Measurements from ENCODE around the gene CFAP69. TPM values are rescaled to one million over a fixed set of nuclear protein-coding genes. Genes with fewer than 3 reads are reported as not detected.
A peak's percentile ranks its signal among the peaks of the same experiment; 100 is the strongest.

The CFAP69 gene
- total and polyA plus RNA-seq, 2 of the 8 experiments (the other 6 are each of a cell fraction or from before 2014, with no cell fraction given): 1.00 to 3.8 TPM

DNA sequence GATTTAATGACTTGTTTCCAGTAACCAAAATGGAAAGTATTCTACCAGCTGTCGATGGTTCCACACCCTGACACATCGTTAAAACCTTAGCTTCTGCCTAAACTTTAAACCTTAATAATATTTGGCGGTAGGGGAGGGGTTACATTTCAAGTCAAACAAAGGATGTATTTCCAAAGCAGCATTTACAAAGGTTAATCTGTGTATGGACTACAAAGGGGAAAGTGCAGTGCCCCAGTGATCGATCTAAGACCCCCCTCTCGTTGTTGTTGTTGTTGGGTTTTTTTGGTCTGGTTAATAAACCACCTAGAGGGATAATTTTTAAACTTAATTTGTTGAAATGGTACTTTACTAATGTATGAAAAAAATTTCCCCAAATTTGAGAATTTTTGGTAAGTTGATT is 34.5 kb upstream of the CFAP69 start:
- Histone ChIP-seq H2BK12ac (ENCODE audit: low read depth, low read length) (no peak overlapping the region), H4K91ac (replicated peaks; ENCODE audit: insufficient read length, low read length) (no peak overlapping the region), H3K9me3 (ENCODE audit: insufficient read depth in 2 of 2, low read depth in 1 of 2, low read length in 1 of 2) (no peaks in the 10 kb centered on the region), H2BK20ac (ENCODE audit: low read length) (no peak overlapping the region), H3K4me1 (replicated peaks in 1 of 4; ENCODE audit: control insufficient read depth in 3 of 4, insufficient read depth in 4 of 4, low read length in 3 of 4) (peaks cover 2 to 10% (median 8%) of the 10 kb centered on the region in 4 experiments; a peak in 6 of 7 replicates), H3K36me3 (ENCODE audit: control insufficient read depth in 2 of 4, insufficient read depth in 4 of 4, low read length in 3 of 4) (no peaks in the 10 kb centered on the region), H3K79me1 (ENCODE audit: low read depth, low read length) (no peaks in the 10 kb centered on the region), H2BK5ac (ENCODE audit: low read depth, low read length) (no peak overlapping the region), H3K56ac (replicated peaks; ENCODE audit: insufficient read length, low read depth, low read length) (no peak overlapping the region), H3K27me3 (replicated peaks in 1 of 4; ENCODE audit: control insufficient read depth in 3 of 4, extremely low read depth in 1 of 4, insufficient read depth in 3 of 4, low read length in 3 of 4) (no peaks in the 10 kb centered on the region), H2AFZ (ENCODE audit: low read length) (peak overlapping the region; percentile 83; the same call in 1 of the 2 replicates), H3K9ac (replicated peaks in 1 of 4; ENCODE audit: extremely low read depth in 1 of 4, low read depth in 3 of 4, low read length in 3 of 4) (no peak overlapping the region; a peak in 2 of 7 replicates), H2BK120ac (replicated peaks; ENCODE audit: low read depth, low read length) (no peak overlapping the region), H3K14ac (ENCODE audit: insufficient read length) (no peak overlapping the region), H4K20me1 (replicated peaks in 1 of 2; ENCODE audit: control insufficient read depth in 1 of 2, insufficient read depth in 2 of 2, low read length in 2 of 2) (no peaks in the 10 kb centered on the region), H3K18ac (ENCODE audit: extremely low read depth, low read length) (no peak overlapping the region), H3K4me3 (ENCODE audit: extremely low read depth in 1 of 4, insufficient read depth in 2 of 4, low read depth in 3 of 4, low read length in 4 of 4) (peak overlapping the region; percentile 80 to 98 (median 88); a peak in 7 of 8 replicates), H4K5ac (ENCODE audit: insufficient read length, low read depth, low read length) (no peak overlapping the region), H3K4ac (replicated peaks; ENCODE audit: insufficient read length, low read depth, low read length) (no peak overlapping the region), H3K23ac (ENCODE audit: insufficient read length) (no peak overlapping the region), H2AK5ac (ENCODE audit: low read depth, low read length) (no peak overlapping the region), H3K79me2 (ENCODE audit: control insufficient read depth in 1 of 2, insufficient read depth in 2 of 2, low read length in 2 of 2) (peaks cover 0 to 33% of the 10 kb centered on the region in 2 experiments; a peak in 3 of 4 replicates), H3K4me2 (ENCODE audit: insufficient read depth in 1 of 2, low read depth in 2 of 2, low read length in 2 of 2) (peak overlapping the region; percentile 97 to 98), H3K23me2 (ENCODE audit: low read depth, low read length) (peaks cover 13% of the 10 kb centered on the region), H4K8ac (ENCODE audit: extremely low read depth, insufficient read depth, low read length) (no peak overlapping the region), H2BK15ac (ENCODE audit: low read length) (no peak overlapping the region), H3K27ac (ENCODE audit: low read depth, low read length) (no peak overlapping the region)
- ChIA-PET CTCF (ENCODE audit: partially characterized antibody) (interaction anchor here (0.6 to 1.5 kb wide), 4 partner anchors 13 to 266 kb away, joined by 3 to 6 read pairs (median 3); no protein-coding TSS in a partner anchor), POLR2A (ENCODE audit: partially characterized antibody) (interaction anchor here (1.1 to 5.4 kb wide), 4 partner anchors 14 to 239 kb away, joined by 3 to 48 read pairs (median 6); no protein-coding TSS in a partner anchor)
- FAIRE-seq: no peak
- 40% methylated on average over 5 of the region's 5 CpGs; no CpG with 5 or more reads in 1 of the 2 experiments for WGBS, 2 experiments (ENCODE audit: extremely low coverage in 1 of 2, insufficient coverage in 1 of 2, insufficient read length in 1 of 2, insufficient replicate concordance in 2 of 2, low coverage in 1 of 2, low lambda C conversion rate in 2 of 2, missing lambda C conversion rate in 1 of 2)
- DNase-seq (ENCODE audit: low read depth in 1 of 2, low spot score in 2 of 2): no peak
- TF ChIP-seq MAFK (IDR thresholded peaks at IDR 0.05; ENCODE audit: low read depth, low read length) (no peak), RAD21 (IDR thresholded peaks at IDR 0.05 in 1 of 2, conservative IDR thresholded peaks at IDR 0.05 in 1 of 2; ENCODE audit: low read depth in 2 of 2, low read length in 2 of 2) (no peak), CBX8 (IDR thresholded peaks at IDR 0.05; ENCODE audit: borderline replicate concordance, low read depth, low read length) (no peak), ASH2L (IDR thresholded peaks at IDR 0.05; ENCODE audit: low read length) (no peak), SP2 (IDR thresholded peaks at IDR 0.05; ENCODE audit: low read length) (no peak), SRF (IDR thresholded peaks at IDR 0.05; ENCODE audit: low read depth, low read length) (no peak), TBP (IDR thresholded peaks at IDR 0.05; ENCODE audit: low read depth, low read length) (no peak), RFX5 (IDR thresholded peaks at IDR 0.05; ENCODE audit: borderline replicate concordance, low read depth, low read length) (no peak), TAF7 (optimal IDR thresholded peaks at IDR 0.05; ENCODE audit: borderline replicate concordance, low read depth, low read length) (no peak)
- TF ChIP-seq, protein P1, sequence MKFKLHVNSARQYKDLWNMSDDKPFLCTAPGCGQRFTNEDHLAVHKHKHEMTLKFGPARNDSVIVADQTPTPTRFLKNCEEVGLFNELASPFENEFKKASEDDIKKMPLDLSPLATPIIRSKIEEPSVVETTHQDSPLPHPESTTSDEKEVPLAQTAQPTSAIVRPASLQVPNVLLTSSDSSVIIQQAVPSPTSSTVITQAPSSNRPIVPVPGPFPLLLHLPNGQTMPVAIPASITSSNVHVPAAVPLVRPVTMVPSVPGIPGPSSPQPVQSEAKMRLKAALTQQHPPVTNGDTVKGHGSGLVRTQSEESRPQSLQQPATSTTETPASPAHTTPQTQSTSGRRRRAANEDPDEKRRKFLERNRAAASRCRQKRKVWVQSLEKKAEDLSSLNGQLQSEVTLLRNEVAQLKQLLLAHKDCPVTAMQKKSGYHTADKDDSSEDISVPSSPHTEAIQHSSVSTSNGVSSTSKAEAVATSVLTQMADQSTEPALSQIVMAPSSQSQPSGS (IDR thresholded peaks at IDR 0.05; ENCODE audit: low read length): no peak
- TF ChIP-seq, protein P2, sequence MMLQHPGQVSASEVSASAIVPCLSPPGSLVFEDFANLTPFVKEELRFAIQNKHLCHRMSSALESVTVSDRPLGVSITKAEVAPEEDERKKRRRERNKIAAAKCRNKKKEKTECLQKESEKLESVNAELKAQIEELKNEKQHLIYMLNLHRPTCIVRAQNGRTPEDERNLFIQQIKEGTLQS (IDR thresholded peaks at IDR 0.05; ENCODE audit: insufficient read depth, low read depth, low read length): no peak
